ENCODE results near the gene LRRC4C. TPM values are rescaled to one million over a fixed set of nuclear protein-coding genes. Genes with fewer than 3 reads are reported as not detected.
A peak's percentile ranks its signal among the peaks of the same experiment; 100 is the strongest.

LRRC4C gene
- total RNA-seq, 1 donor from 2014 or later: 14.0 TPM

GRCh38 chr11:41403458-41403857 is 56.0 kb downstream of the LRRC4C start:
- TF ChIP-seq, protein P1, sequence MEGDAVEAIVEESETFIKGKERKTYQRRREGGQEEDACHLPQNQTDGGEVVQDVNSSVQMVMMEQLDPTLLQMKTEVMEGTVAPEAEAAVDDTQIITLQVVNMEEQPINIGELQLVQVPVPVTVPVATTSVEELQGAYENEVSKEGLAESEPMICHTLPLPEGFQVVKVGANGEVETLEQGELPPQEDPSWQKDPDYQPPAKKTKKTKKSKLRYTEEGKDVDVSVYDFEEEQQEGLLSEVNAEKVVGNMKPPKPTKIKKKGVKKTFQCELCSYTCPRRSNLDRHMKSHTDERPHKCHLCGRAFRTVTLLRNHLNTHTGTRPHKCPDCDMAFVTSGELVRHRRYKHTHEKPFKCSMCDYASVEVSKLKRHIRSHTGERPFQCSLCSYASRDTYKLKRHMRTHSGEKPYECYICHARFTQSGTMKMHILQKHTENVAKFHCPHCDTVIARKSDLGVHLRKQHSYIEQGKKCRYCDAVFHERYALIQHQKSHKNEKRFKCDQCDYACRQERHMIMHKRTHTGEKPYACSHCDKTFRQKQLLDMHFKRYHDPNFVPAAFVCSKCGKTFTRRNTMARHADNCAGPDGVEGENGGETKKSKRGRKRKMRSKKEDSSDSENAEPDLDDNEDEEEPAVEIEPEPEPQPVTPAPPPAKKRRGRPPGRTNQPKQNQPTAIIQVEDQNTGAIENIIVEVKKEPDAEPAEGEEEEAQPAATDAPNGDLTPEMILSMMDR (conservative IDR thresholded peaks at IDR 0.05): no peak
- Mint-ChIP-seq H3K4me1 (ENCODE audit: unreplicated experiment) (peaks cover 35% of the 10 kb centered on the region), H3K27ac (no peak overlapping the region), H3K9me3 (no peaks in the 10 kb centered on the region), H3K36me3 (no peaks in the 10 kb centered on the region), H3K27me3 (peaks cover 3% of the 10 kb centered on the region), H3K4me3 (no peak overlapping the region)
- DNase-seq (ENCODE audit: extremely low spot score, unreplicated experiment): no peak

DNA sequence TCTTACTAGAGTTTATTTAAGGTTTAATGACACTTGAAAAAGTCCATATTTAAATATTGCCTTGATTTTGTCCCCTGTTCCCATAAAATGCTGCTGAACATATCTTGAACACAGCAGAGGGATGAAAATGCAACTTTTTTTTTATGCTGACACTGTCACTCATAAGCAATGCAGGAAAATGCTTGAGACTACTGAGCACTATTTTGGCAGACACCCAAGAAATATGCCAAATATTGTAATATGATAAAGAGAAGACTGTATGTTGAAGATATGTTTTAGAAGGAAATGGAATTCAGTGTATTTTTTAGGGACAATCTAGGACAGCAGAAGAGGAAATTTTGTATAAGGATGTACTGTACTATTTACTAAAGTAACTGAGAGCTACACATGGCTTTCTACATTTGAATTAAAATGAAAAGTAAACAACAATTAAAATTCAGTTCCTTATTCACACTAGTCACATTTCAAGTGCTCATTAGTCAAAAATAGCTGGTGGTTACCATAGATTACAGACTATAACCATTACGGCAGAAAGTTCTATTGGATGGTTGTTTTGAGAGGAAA is 58.6 kb downstream of the LRRC4C start:
- Mint-ChIP-seq H3K4me1 (ENCODE audit: unreplicated experiment) (peaks cover 32% of the 10 kb centered on the region), H3K27me3 (peaks cover 3% of the 10 kb centered on the region), H3K36me3 (no peaks in the 10 kb centered on the region), H3K4me3 (no peak overlapping the region), H3K27ac (no peak overlapping the region), H3K9me3 (no peaks in the 10 kb centered on the region)
- DNase-seq (ENCODE audit: extremely low spot score, unreplicated experiment): no peak
- TF ChIP-seq, protein P1 (conservative IDR thresholded peaks at IDR 0.05): no peak

GRCh38 chr11:41400124-41400523 is 59.3 kb downstream of the LRRC4C start:
- H3K36me3 Mint-ChIP-seq: no peaks in the 10 kb centered on the region
- no peaks in the 10 kb centered on the region for H3K9me3 Mint-ChIP-seq
- peaks cover 32% of the 10 kb centered on the region for H3K4me1 Mint-ChIP-seq (ENCODE audit: unreplicated experiment)
- H3K27ac Mint-ChIP-seq: no peak overlapping the region
- no peak for DNase-seq (ENCODE audit: extremely low spot score, unreplicated experiment)
- H3K27me3 Mint-ChIP-seq: peaks cover 7% of the 10 kb centered on the region
- TF ChIP-seq, protein P1 (conservative IDR thresholded peaks at IDR 0.05): no peak
- H3K4me3 Mint-ChIP-seq: no peak overlapping the region

DNA sequence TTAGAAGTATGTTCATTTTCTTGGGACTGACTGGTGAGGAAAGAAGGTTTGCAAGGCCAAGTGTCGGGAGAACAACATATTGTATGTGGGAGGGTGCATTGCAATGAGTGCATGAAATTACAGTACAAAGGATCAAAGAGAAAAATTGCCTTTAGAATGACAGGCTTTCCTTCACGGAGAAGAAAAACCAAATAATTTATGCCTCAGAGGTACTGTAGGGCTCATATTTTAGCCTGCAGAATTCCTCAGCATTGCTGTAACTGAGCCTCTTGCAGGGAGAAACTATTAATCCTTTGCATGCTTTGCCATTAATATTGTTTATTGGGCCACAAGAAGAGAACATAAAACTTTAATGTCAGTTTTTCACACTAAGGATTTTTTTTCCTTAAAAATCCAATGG is 60.1 kb downstream of the LRRC4C start:
- TF ChIP-seq, protein P1 (conservative IDR thresholded peaks at IDR 0.05): no peak
- Mint-ChIP-seq H3K4me1 (ENCODE audit: unreplicated experiment) (peaks cover 33% of the 10 kb centered on the region), H3K36me3 (no peaks in the 10 kb centered on the region), H3K9me3 (no peaks in the 10 kb centered on the region), H3K27me3 (peaks cover 4% of the 10 kb centered on the region), H3K4me3 (no peak overlapping the region), H3K27ac (no peak overlapping the region)
- no peak for DNase-seq (ENCODE audit: extremely low spot score, unreplicated experiment)

DNA sequence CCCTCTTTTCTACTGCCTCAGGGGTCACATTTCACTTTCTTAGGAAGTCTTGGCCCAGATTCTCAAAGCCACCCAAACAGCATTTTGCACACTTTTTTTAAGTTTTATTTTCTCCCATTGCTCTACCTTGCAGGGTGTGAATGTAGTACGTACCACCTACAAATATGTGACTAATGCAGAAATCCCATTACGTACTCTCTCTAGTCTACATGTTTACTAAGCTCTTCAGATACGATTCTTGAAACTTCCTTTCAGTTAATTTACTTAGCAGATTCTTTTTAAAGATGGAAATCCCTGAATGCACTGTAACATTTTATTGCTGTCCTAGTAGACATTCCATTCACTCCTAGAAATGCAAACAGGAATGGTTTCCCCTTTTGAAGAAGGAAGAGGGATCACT is 61.3 kb downstream of the LRRC4C start:
- Mint-ChIP-seq H3K27ac (peak overlapping the region; percentile 27), H3K4me3 (no peak overlapping the region), H3K4me1 (ENCODE audit: unreplicated experiment) (peaks cover 29% of the 10 kb centered on the region), H3K27me3 (peaks cover 4% of the 10 kb centered on the region), H3K36me3 (no peaks in the 10 kb centered on the region), H3K9me3 (no peaks in the 10 kb centered on the region)
- TF ChIP-seq, protein P1 (conservative IDR thresholded peaks at IDR 0.05): no peak
- DNase-seq (ENCODE audit: extremely low spot score, unreplicated experiment): no peak
